HEK293 (cell line): ENCODE measurements around the gene MLLT3.

Experiments used
- CTCF ChIA-PET: fragments of 350-600 bp; formaldehyde crosslinking; extraction: SDS; loops from one replicate; lab custom pipeline; 2021; ENCODE audit warnings: antibody characterized with exemption; lab: Yijun Ruan, JAX
- POLR2A ChIA-PET: fragments of 300-600 bp; formaldehyde crosslinking; extraction: SDS; loops from one replicate; lab custom pipeline; 2020; ENCODE audit warnings: antibody characterized with exemption, inconsistent platforms; lab: Yijun Ruan, JAX
- H3K27ac ChIP-seq: fragments of 200-500 bp; sonication (Bioruptor generic); 2 replicates; pipeline ENCODE4 v1.5.1; 2014; ENCODE audit warnings: low read depth, low read length, control low read depth, inconsistent platforms; ENCODE audit errors: extremely low read depth
- H3K36me3 ChIP-seq, 2 experiments: fragments of 200-500 bp in 1 of 2; sonication (Bioruptor generic) in 1 of 2; 1 replicate in 1 of 2; 2 replicates in 1 of 2; pipeline ENCODE4 v1.5.1; 2014 to 2017; ENCODE audit warnings: inconsistent platforms in 2 of 2, low read length in 2 of 2; ENCODE audit not compliant: control insufficient read depth in 2 of 2, insufficient read depth in 1 of 2
- H3K4me1 ChIP-seq: fragments of 200-500 bp; sonication (Bioruptor generic); 2 replicates; pipeline ENCODE4 v1.5.1; 2014; ENCODE audit warnings: mild to moderate bottlenecking, low read length, inconsistent platforms; ENCODE audit not compliant: control insufficient read depth, insufficient read depth
- H3K4me3 ChIP-seq: 2 replicates; pipeline ENCODE4 v1.5.1; 2011; ENCODE audit warnings: low read depth, mild to moderate bottlenecking, control low read depth, low read length, moderate library complexity
- H3K9me3 ChIP-seq: fragments of 200-500 bp; sonication (Bioruptor generic); 2 replicates; pipeline ENCODE4 v1.5.1; 2014; ENCODE audit warnings: low read depth, low read length, inconsistent platforms; ENCODE audit not compliant: control insufficient read depth, insufficient read depth
- CTCF ChIP-seq: fragments of 450-650 bp; formaldehyde crosslinking; IDR thresholded peaks from 2 replicates; pipeline ENCODE4 v1.5.1; 2016; ENCODE audit warnings: missing biosample characterization, missing genetic modification characterization
- FEZF1 ChIP-seq: fragments of 450-650 bp; formaldehyde crosslinking; IDR thresholded peaks from 2 replicates; pipeline ENCODE4 v1.5.1; 2016; ENCODE audit warnings: missing biosample characterization, missing genetic modification characterization
- GFI1B ChIP-seq: fragments of 450-650 bp; formaldehyde crosslinking; IDR thresholded peaks from 2 replicates; pipeline ENCODE4 v1.5.1; 2016; ENCODE audit warnings: missing biosample characterization, missing genetic modification characterization
- GLIS1 ChIP-seq: fragments of 450-650 bp; formaldehyde crosslinking; IDR thresholded peaks from 2 replicates; pipeline ENCODE4 v1.5.1; 2016; ENCODE audit warnings: missing biosample characterization, missing genetic modification characterization
- KLF1 ChIP-seq: fragments of 450-650 bp; formaldehyde crosslinking; IDR thresholded peaks from 2 replicates; pipeline ENCODE4 v1.5.1; 2016; ENCODE audit warnings: missing biosample characterization, missing genetic modification characterization
- KLF17 ChIP-seq: fragments of 450-650 bp; formaldehyde crosslinking; IDR thresholded peaks from 2 replicates; pipeline ENCODE4 v1.5.1; 2016; ENCODE audit warnings: missing biosample characterization, missing genetic modification characterization
- KLF9 ChIP-seq: fragments of 450-650 bp; formaldehyde crosslinking; IDR thresholded peaks from 2 replicates; pipeline ENCODE4 v1.5.1; 2016; ENCODE audit warnings: missing biosample characterization, missing genetic modification characterization, low read depth
- MZF1 ChIP-seq: fragments of 450-650 bp; formaldehyde crosslinking; IDR thresholded peaks from 2 replicates; pipeline ENCODE4 v1.5.1; 2017; ENCODE audit warnings: missing biosample characterization, missing genetic modification characterization, borderline replicate concordance
- PRDM6 ChIP-seq: fragments of 450-650 bp; formaldehyde crosslinking; IDR thresholded peaks from 2 replicates; pipeline ENCODE4 v1.5.1; 2017; ENCODE audit warnings: missing biosample characterization, missing genetic modification characterization
- ZBTB20 ChIP-seq: fragments of 450-650 bp; formaldehyde crosslinking; IDR thresholded peaks from 2 replicates; pipeline ENCODE4 v1.5.1; 2016; ENCODE audit warnings: missing biosample characterization, missing genetic modification characterization
- ZBTB26 ChIP-seq: fragments of 450-650 bp; formaldehyde crosslinking; optimal IDR thresholded peaks from 2 replicates; pipeline ENCODE3; 2016; ENCODE audit warnings: missing biosample characterization, mild to moderate bottlenecking, missing genetic modification characterization
- ZNF16 ChIP-seq: fragments of 450-650 bp; formaldehyde crosslinking; IDR thresholded peaks from 2 replicates; pipeline ENCODE4 v1.5.1; 2016; ENCODE audit warnings: low read depth, missing biosample characterization, missing genetic modification characterization
- ZNF2 ChIP-seq: fragments of 450-650 bp; formaldehyde crosslinking; IDR thresholded peaks from 2 replicates; pipeline ENCODE4 v1.5.1; 2016; ENCODE audit warnings: missing biosample characterization, missing genetic modification characterization
- ZNF202 ChIP-seq: fragments of 450-650 bp; formaldehyde crosslinking; IDR thresholded peaks from 2 replicates; pipeline ENCODE4 v1.5.1; 2016; ENCODE audit warnings: missing biosample characterization, missing genetic modification characterization, borderline replicate concordance
- ZNF24 ChIP-seq: fragments of 450-650 bp; formaldehyde crosslinking; IDR thresholded peaks from 2 replicates; pipeline ENCODE4 v1.5.1; 2016; ENCODE audit warnings: missing biosample characterization, missing genetic modification characterization
- ZNF335 ChIP-seq: fragments of 450-650 bp; formaldehyde crosslinking; conservative IDR thresholded peaks from 2 replicates; pipeline ENCODE4 v1.5.1; 2016; ENCODE audit warnings: missing biosample characterization, missing genetic modification characterization
- ZNF391 ChIP-seq: fragments of 450-650 bp; formaldehyde crosslinking; IDR thresholded peaks from 2 replicates; pipeline ENCODE4 v1.5.1; 2016; ENCODE audit warnings: low read depth, missing biosample characterization, missing genetic modification characterization, borderline replicate concordance
- ZNF426 ChIP-seq: fragments of 450-650 bp; formaldehyde crosslinking; IDR thresholded peaks from 2 replicates; pipeline ENCODE4 v1.5.1; 2017; ENCODE audit warnings: missing biosample characterization, missing genetic modification characterization, mild to moderate bottlenecking, inconsistent platforms, moderate library complexity
- ZNF518A ChIP-seq: fragments of 450-650 bp; formaldehyde crosslinking; conservative IDR thresholded peaks from 2 replicates; pipeline ENCODE4 v1.5.1; 2016; ENCODE audit warnings: low read depth, missing biosample characterization, missing genetic modification characterization
- ZNF560 ChIP-seq: fragments of 450-650 bp; formaldehyde crosslinking; IDR thresholded peaks from 2 replicates; pipeline ENCODE4 v1.5.1; 2017; ENCODE audit warnings: missing biosample characterization, missing genetic modification characterization, borderline replicate concordance
- ZNF571 ChIP-seq: fragments of 450-650 bp; formaldehyde crosslinking; IDR thresholded peaks from 2 replicates; pipeline ENCODE4 v1.5.0; 2017; ENCODE audit warnings: missing biosample characterization, missing genetic modification characterization

The MLLT3 gene

GRCh38 chr9:20526500-20527319 is 95.6 kb downstream of the MLLT3 start:
- POLR2A ChIA-PET = interaction anchor here (0.7 kb wide), 1 partner anchor 10 kb away, joined by 3 read pairs; no protein-coding TSS in a partner anchor
- Histone ChIP-seq H3K9me3 (no peaks in the 10 kb centered on the region), H3K4me1 (peaks cover 9% of the 10 kb centered on the region), H3K36me3 (no peaks in the 10 kb centered on the region), H3K27ac (no peak overlapping the region), H3K4me3 (no peak overlapping the region)
- TF ChIP-seq ZNF16 (tag by site-specific recombination) (no peak), ZNF24 (no peak), ZNF391 (tag by site-specific recombination) (no peak), ZNF335 (no peak), CTCF (tag by site-specific recombination) (peak; percentile 14; the same call in 1 of the 2 replicates), KLF17 (tag by site-specific recombination) (no peak), ZBTB26 (no peak), GLIS1 (tag by site-specific recombination) (peak; percentile 85), KLF1 (tag by site-specific recombination) (no peak), PRDM6 (peak; percentile 48)
- CTCF ChIA-PET = interaction anchor here (0.5 to 1.5 kb wide), 8 partner anchors 10 to 417 kb away, joined by 3 to 8 read pairs (median 3); partner anchors contain the start of gene MLLT3

- ChIA-PET CTCF (interaction anchor here (0.7 to 2.6 kb wide), 18 partner anchors 9 to 167 kb away, joined by 3 to 24 read pairs (median 3); no protein-coding TSS in a partner anchor), POLR2A (no interaction called here)
- Histone ChIP-seq H3K4me1 (peaks cover 3% of the 10 kb centered on the region; the same call in 1 of the 2 replicates), H3K27ac (no peak overlapping the region)
- TF ChIP-seq ZBTB20 (tag by site-specific recombination) (no peak), ZNF518A (tag by site-specific recombination) (no peak), ZNF571 (tag by site-specific recombination) (no peak), MZF1 (tag by site-specific recombination) (no peak), KLF9 (no peak), ZNF560 (no peak), ZNF426 (tag by site-specific recombination) (no peak), GFI1B (tag by site-specific recombination) (no peak), ZNF2 (tag by site-specific recombination) (no peak), FEZF1 (tag by site-specific recombination) (no peak), ZNF202 (tag by site-specific recombination) (no peak)
- TF ChIP-seq, all 188 proteins: peak for 0
- Histone ChIP-seq H3K36me3 (no peaks in the 10 kb centered on the region), H3K4me3 (no peak overlapping the region), H3K9me3 (no peaks in the 10 kb centered on the region)
Measured at GRCh38 chr9:20524776-20525175, 97.5 kb downstream of the MLLT3 start.
